Measurements from ENCODE around the gene ATP13A3.
A peak's percentile ranks its signal among the peaks of the same experiment; 100 is the strongest.

The ATP13A3 gene

GRCh38 chr3:194368918-194369317 lies 117.9 kb downstream of the ATP13A3 start:
- peak overlapping the region; percentile 72 for H3K4me3 ChIP-seq (ENCODE audit: low read length)
- DNase-seq (ENCODE audit: low read depth): no peak
- no peak for TF ChIP-seq CTCF (conservative IDR thresholded peaks at IDR 0.05; ENCODE audit: low read length)

- peak overlapping the region; percentile 72 for H3K4me3 ChIP-seq (ENCODE audit: low read length)
- DNase-seq (ENCODE audit: low read depth): peak; percentile 88
- no peak for TF ChIP-seq CTCF (conservative IDR thresholded peaks at IDR 0.05; ENCODE audit: low read length)
These were observed 118.6 kb downstream of the ATP13A3 start for GRCh38 chr3:194367992-194368841.

DNA sequence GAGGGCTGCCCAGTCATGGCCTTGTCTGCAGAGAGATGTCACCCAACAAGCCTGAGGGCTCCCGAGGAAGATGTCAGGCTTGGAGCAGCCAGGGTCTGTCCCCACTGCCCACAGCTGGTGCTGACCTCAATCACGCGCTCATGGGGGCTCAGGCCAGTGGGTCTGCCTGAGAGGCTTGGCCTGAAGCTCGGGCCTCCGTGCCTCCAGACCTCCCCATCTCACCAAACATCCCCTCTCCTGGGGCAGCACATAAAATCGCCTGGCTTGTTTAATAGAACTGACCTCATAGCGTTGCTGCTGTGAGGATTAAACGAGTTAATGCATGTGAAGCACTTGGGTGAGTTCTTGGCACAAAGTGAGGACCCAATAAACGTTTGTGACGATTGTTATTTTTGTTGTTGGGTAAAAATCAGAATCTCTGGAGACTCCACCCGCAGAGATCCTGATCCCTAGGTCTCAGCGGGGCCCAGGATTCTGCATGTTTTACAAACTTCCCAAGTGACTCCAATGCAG lies 120.8 kb downstream of the ATP13A3 start:
- no peak overlapping the region for H3K4me3 ChIP-seq (ENCODE audit: low read length)
- TF ChIP-seq CTCF (conservative IDR thresholded peaks at IDR 0.05; ENCODE audit: low read length): no peak
- no peak for DNase-seq (ENCODE audit: low read depth)

GRCh38 chr3:194365526-194365925 lies 121.3 kb downstream of the ATP13A3 start:
- DNase-seq (ENCODE audit: low read depth): no peak
- TF ChIP-seq CTCF (conservative IDR thresholded peaks at IDR 0.05; ENCODE audit: low read length): no peak
- no peak overlapping the region for H3K4me3 ChIP-seq (ENCODE audit: low read length)

- TF ChIP-seq CTCF (conservative IDR thresholded peaks at IDR 0.05; ENCODE audit: low read length): no peak
- peak overlapping the region; percentile 43 for H3K4me3 ChIP-seq (ENCODE audit: low read length)
- peak; percentile 94 for DNase-seq (ENCODE audit: low read depth)
These were observed 122.0 kb downstream of the ATP13A3 start for GRCh38 chr3:194364652-194365434.

DNA sequence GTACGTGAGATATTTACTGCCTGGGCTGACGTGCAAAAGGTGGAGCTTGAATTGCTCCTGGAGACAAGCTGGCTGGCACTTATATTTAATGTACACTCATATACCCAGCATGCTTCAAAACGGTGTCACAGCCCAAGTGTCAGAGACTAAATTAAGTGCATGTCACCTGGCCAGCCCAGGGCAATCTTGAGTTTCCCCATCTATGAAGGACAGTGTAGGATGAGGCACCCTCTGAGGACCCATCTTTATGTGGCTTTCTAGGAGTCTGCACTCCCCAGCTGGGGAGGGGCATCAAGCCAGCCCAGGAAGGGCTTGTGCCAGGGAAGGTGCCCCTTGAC lies 122.5 kb downstream of the ATP13A3 start:
- no peak overlapping the region for H3K4me3 ChIP-seq (ENCODE audit: low read length)
- DNase-seq (ENCODE audit: low read depth): no peak
- TF ChIP-seq CTCF (conservative IDR thresholded peaks at IDR 0.05; ENCODE audit: low read length): no peak
